ENCODE measurements around the gene NUMA1. TPM values are rescaled to one million over a fixed set of nuclear protein-coding genes. Genes with fewer than 3 reads are reported as not detected.

Gene NUMA1
- total RNA-seq, 2 experiments from 2014 or later: 103 to 110 TPM

DNA sequence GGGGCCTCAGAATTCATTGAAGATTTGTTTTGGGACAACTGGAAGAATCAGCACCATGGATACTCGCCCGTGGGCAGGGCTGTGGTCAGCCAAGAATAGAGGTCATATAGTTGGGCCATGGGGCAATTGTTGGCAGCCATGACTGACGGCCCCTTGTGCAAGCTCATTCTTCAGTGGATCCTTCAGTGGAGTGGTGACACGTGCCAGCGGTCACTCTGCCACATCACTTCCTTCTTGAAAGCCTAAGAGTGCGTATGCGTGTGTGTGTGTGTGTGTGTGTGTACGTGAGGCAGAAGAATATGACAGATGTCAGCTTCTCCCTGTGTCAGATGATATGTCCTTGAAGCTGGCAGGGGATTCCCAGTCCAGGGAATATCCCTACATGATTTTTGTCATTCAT, 83.4 kb downstream of the NUMA1 start:
- CTCF ChIA-PET: no interaction called here
- POLR2A ChIA-PET: no interaction called here

DNA sequence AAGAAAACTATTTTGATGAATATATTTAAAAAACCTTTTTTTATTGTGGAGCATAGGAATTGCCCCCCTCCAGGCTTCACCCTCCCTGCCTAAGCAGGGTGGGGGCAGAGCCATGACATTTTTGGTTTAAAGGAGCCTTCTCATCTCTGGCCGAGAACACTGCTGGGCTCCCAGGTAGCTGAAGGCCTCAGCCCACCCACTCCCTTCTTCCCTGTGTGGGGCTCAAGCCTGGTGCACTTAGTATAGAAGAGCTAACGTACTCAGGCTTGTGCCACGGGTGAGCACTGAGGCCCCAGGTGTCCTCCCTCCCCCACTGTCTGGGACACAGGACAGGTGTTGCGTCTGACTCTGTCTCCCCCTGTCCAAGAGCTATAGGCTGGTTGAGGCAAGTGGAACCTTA, 83.8 kb downstream of the NUMA1 start:
- ChIA-PET CTCF (no interaction called here), POLR2A (no interaction called here)

DNA sequence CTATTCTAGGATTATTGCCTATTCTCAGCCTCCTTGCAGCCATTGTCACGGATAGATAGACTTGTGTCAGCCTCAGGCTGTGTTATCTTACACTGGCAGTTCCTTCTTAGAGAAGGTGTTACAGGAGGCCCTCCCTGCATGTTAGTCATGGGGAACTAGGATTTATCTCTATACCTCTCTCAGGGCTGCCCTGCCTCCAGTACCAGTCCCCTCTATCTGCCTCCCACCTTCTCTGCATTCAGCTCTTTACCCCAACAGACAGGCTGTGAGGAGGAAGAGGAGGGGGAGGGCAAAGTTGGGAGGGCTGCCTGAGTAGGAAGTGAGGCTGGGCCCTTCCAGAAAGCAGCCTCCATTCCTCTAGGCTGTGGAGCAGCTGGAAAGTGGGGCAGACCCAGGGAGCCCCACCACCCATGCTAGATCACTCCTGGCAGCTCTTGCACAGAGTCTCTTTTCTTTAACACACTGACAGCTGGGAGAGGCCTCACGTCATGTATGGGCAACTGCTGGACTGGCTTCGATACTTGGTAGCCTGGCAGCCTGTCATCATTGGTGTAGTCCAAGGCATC, 84.5 kb downstream of the NUMA1 start:
- ChIA-PET POLR2A (no interaction called here), CTCF (no interaction called here)

DNA sequence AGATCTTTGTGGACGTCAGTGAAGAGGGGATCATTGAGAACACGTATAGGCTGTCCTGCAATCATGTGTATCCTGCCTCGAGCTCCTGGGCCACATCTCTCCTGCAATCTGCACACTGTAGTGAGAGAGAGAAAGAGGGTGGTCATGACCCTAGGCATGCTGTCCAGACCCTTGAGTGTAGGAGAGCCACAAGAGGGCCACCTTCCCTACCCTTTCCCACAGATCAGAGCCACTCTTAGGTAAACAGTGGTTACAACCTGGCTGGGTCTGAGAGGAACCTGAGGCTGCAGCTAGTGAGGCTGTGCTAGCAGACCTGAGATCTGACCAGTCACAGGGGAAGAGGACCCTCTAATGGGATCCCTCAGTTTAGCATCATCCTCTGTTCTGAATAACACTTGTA, 85.6 kb downstream of the NUMA1 start:
- ChIA-PET CTCF (interaction anchor here (0.5 to 0.6 kb wide), 2 partner anchors 165 to 213 kb away, joined by 4 read pairs; no protein-coding TSS in a partner anchor), POLR2A (no interaction called here)

DNA sequence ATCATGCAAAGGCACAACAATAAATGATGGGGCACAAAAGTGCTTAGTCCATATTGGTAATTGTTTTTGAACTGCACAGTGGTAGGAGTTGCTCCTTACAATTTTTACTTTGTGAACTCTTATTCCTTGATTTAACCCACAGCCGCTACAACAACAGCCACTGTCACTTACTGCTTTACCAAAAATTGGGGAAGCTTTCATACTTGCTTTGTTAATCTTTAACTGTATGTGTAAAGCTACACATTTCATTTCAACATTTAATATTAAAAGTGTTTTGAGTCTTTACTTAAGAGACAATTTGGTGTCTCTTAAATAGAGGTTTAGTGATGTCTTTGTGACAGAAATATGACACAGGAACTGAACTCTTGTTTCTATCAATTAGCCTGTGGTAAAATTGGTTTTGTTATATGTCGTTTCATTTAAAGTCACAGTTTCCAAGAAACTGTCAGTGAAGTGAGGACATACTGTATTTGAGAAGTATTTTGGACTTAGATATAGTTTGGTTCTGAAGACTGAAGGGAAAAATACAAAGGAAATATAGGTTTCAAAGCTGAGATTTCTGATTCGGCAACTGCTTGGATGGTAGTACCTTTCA, 88.1 kb downstream of the NUMA1 start:
- ChIA-PET POLR2A (no interaction called here), CTCF (no interaction called here)

DNA sequence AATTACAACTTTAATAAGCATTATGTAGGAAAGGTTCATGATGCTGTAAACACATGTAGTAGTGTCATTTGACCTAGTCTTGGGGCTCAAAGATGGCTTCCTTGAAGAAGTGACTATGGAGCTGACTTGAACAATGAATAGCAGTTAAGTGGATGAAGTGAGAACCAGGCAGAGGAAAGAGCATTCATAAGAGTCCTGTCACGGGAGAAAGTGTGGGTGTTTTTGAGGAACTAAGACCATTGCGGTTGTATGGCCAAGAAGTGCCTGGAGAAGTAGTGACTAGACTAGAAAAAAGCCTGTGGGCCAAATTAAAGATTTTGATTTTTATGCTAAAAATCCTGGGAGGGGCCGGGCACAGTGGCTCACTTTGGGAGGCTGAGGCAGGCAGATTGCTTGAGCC, 88.8 kb downstream of the NUMA1 start:
- ChIA-PET CTCF (no interaction called here), POLR2A (no interaction called here)

DNA sequence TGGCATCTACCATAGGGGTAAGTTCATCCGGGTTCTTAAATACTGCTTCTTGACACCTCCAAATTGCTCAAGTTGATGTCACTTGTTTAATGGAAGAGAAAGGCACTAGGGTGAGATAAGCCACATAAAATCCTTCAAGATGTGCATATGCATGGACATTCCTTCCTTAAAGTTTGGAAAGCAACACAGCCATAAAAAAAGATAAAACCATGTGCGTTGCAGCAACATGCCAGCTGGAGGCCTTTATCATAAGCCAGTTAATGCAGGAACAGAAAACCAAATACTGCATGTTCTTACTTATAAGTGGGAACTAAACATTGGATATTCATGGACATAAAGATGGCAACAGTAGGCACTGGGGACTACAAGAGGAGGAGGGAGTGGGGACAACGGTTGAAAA, 89.6 kb downstream of the NUMA1 start:
- ChIA-PET POLR2A (no interaction called here), CTCF (no interaction called here)

DNA sequence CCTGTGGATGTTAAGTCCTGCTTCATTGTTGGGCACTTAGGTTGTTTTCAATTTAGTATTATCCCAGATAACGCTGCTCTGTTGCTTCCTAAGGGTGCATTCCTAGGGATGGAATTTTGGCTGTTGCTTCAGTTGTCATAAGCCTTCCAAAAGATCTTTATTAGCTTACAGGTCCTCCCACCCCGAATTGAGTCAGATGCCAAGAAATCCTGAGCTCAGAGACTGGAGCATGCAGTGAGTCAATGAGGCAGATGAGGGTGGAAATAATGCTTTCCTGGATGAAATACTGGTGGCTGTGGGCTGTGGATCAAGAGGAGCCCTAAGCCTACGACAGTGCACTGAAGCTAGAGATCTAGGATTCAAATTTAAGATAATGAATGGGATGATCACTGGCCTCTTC, 92.3 kb downstream of the NUMA1 start:
- ChIA-PET POLR2A (no interaction called here), CTCF (interaction anchor here (1.0 to 1.5 kb wide), 2 partner anchors 14 to 37 kb away, joined by 3 read pairs; no protein-coding TSS in a partner anchor)

DNA sequence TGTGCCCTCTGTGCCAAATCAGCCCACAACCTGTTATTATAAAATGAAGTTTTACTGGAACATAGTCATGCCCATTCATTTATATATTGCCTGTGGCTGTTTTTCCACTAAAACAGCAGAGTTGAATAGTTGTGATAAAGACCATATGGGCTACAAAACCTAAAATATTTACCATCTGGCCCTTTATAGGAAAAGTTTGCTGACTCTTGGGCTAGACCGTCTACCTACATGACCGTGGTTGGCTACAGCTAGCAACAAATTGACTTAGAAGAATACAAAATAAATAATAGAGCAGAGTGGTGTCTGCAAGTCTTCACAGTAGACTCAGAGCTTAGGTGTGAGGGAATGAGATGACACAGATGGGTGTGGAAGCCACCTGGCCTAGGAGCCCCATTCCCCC, 92.8 kb downstream of the NUMA1 start:
- ChIA-PET CTCF (interaction anchor here (1.0 to 1.5 kb wide), 2 partner anchors 15 to 37 kb away, joined by 3 read pairs; no protein-coding TSS in a partner anchor), POLR2A (no interaction called here)

DNA sequence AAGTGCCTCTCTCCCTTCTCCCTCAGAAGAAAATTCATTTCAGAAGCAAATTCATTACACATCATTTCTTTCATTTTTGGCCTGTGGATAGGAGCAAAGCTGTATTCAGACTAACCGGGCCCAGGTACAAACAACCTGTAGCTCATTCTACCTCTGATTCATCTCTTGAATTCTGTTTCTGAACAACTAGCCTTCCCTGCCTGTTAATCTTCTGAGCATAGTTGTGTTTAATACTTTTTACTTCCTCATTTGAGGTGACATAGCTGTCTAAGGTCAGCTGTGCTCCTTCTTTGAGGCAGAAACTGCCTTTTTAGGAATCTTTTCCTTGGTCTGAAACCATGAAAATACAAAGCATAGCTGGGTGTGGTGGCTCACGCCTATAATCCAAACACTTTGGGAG, 94.2 kb downstream of the NUMA1 start:
- ChIA-PET POLR2A (interaction anchor here (0.9 kb wide), 1 partner anchor 16 kb away, joined by 6 read pairs; no protein-coding TSS in a partner anchor), CTCF (interaction anchor here (0.7 kb wide), 1 partner anchor 447 kb away, joined by 3 read pairs; no protein-coding TSS in a partner anchor)

DNA sequence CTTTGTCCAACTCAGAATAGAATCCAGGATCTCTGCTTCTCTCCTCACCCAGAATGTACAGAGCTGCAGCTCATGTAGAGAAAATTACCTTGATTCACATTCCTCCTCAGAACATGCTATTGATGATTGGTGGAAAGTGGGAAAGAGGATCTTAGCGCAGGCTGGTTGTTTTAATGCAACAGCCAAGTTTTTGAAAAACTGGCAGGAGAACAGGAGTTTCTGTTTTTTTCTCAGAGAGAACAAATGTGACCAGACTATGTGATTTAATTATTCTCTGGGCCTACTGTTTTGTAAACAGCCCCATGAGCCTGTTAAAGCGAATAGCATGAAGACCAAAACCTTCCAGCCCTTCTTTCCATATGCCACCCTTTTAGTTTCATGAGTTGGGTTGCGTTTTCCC, 100.7 kb downstream of the NUMA1 start:
- CTCF ChIA-PET: interaction anchor here (1.7 kb wide), 1 partner anchor 46 kb away, joined by 6 read pairs; no protein-coding TSS in a partner anchor
- POLR2A ChIA-PET: no interaction called here

DNA sequence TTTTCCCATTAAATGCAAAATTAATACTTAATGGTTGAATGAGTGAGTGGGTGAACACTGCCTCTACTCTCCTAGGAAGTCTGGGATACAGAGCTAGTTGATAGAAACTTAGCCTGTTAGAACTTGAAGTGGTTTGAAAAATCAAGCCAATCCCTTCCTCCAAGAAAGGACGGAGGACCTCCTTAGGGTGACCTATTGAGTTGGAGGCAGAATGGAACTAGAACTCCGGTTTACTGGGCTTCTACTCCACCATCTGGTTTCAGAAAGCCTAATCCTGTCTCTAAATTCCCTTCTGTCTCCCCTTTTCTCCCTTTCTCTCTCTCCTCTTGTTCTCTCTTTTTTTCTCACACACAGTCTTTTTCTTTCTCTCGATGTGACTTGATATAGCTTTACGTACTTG, 101.2 kb downstream of the NUMA1 start:
- CTCF ChIA-PET: interaction anchor here (0.6 to 2.5 kb wide), 4 partner anchors 12 to 229 kb away, joined by 3 to 13 read pairs (median 5); partner anchors contain the start of gene IL18BP

DNA sequence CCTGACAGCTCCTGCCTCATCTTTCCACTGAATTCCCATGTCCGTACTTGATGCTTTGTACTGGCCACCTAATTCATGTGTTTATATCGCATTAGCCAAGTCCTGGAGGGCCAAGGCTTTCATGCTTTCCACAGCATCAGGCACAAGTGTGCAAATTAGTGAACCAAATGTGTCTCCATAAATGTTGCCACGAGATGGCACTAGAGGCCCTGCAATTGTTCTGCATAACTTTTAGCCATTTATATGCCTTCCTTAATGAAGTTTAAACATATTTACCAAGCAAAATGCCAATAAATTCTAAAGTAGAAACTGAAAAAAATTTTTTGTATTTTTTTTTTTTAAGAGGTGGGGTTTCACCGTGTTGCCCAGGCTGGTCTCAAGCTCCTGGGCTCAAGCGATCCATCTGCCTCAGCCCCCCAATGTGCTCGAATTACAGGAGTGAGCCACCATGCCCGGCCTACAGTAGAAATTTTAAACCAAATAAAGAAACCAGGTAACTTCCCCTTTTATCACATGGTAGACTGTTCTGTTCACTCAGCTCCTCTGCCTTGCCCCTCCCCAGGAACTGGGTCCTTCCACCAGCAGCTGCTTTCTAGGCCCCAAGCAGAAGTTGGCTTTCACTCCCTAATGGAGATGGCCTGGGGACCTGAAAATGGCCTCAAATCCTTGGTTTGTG, 102.5 kb downstream of the NUMA1 start:
- POLR2A ChIA-PET: no interaction called here
- CTCF ChIA-PET: interaction anchor here (0.9 to 2.5 kb wide), 13 partner anchors 10 to 205 kb away, joined by 3 to 13 read pairs (median 5); partner anchors contain the start of gene IL18BP

More for the DNA sequence above, 101.2 kb downstream of the NUMA1 start:
- POLR2A ChIA-PET: no interaction called here

DNA sequence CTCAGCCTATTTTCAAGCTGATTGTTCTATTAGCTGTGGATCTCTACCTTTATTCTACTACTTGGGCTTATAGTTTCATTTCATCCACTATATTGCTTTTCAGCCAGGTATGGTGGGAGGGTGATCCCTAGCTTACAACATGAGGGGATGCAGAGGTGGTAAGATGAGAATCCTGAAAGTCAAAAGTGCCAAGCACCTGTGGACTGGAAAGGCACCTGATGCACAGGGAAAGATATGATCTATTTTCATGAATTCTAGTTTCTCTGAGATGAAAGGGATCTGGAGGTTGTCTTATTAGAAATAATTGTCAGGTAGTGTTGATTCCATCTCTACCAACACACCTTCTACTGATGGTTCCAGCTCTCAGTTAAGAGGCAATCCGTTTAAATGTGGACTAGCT, 103.3 kb downstream of the NUMA1 start:
- CTCF ChIA-PET: interaction anchor here (1.2 to 2.5 kb wide), 9 partner anchors 10 to 114 kb away, joined by 3 to 13 read pairs (median 5); partner anchors contain the start of gene IL18BP
- POLR2A ChIA-PET: interaction anchor here (0.6 kb wide), 1 partner anchor 35 kb away, joined by 7 read pairs; no protein-coding TSS in a partner anchor

DNA sequence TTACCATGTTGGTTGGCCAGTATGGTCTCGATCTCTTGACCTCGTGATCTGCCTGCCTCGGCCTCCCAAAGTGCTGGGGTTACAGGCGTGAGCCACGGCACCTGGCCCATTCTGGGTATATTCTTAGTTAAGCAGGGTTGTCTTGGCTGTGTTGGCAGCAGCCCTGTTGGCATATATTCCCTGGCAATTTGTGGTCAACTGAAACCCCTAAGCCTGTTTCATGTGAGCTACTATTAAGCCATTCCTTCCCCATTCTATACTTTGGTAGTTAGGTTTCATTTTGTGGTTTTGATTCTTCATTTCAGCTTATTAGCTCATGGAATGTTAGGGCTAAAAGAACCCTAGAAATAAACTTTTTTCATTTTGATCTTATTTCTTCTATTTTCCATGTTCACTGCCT, 103.8 kb downstream of the NUMA1 start:
- POLR2A ChIA-PET: no interaction called here
- CTCF ChIA-PET: interaction anchor here (0.6 to 1.7 kb wide), 6 partner anchors 31 to 207 kb away, joined by 3 to 5 read pairs (median 3); no protein-coding TSS in a partner anchor

DNA sequence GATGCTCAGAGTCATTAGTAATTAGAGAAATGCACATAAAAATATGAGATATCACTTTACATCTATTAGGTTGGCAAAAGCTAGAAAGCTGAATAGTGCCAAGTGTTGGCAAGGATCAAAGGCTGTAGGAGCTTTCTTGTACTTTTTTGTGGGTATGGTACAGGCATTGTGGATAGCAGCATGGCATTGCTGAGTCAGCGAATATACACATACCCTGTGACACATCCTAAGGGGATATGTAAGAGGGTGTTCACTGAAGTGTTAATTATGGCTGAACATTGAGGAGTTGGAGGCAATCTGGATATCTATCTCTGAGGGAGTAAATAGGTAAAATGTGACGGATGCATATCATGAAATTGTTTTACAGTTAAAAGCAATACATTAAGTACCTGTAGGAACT, 108.7 kb downstream of the NUMA1 start:
- POLR2A ChIA-PET: no interaction called here

DNA sequence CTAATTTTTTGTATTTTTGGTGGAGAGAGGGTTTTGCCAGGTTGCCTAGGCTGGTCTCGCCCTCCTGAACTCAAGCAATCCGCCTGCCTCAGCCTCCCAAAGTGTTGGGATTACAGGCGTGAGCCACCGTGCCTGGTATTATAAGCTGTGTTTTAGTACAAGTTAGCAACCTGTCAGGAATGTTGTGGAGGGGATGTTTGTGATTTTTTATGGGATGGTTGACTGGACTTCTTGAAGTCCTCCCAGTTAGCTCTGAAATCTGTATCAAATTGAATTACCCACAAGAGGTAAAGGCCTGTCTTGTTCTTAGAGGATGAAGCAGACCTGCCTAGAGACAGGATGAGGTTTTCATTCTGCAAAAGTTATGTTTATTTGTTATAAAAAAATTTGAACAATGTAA, 115.7 kb downstream of the NUMA1 start:
- ChIA-PET CTCF (no interaction called here), POLR2A (no interaction called here)

More for the DNA sequence above, 108.7 kb downstream of the NUMA1 start:
- CTCF ChIA-PET: interaction anchor here (0.6 kb wide), 1 partner anchor 85 kb away, joined by 3 read pairs; no protein-coding TSS in a partner anchor

DNA sequence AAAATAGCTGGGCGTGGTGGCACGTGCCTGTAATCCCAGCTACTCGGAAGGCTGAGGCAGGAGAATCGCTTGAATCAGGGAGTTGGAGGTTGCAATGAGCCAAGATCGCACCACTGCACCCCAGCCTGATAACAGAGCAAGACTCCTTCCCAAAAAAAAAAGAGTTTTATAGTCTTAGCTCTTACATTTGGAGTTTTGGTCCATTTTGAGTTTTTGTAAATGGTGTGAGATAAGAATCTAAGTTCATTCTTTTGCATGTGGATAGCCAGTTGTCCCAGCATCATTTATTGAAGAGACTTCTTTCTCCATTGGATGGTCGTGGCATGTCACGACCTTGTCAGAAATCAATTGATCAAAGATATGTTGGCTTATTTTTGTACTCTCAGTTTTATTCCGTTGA, 116.9 kb downstream of the NUMA1 start:
- ChIA-PET POLR2A (no interaction called here), CTCF (no interaction called here)

DNA sequence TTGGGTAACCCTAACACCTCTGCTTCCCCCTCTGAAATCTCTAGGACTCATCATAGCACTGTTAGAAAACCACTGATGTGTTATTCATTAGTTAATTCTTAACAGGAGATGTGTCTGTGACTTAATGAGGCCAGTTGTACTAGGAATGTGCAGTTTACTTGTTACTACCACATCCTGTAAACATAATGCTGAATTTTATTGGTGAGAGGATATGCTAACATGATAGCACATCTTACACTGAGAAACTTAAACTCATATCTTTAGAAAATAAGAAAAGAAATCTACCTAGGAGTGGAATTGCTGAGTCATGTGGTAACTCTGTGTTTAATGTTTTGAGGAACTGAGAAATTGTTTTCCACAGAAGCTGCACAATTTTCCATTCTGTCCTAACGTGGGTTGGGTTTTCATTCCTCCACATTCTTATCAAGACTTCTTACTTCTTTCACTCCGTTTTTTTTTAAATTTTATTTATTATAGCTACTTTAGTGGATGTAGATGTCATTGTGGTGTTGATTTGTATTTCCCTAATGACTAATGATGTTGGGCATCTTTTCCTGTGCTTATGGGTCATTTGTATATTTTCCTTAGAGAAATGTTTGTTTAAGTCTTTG, 117.8 kb downstream of the NUMA1 start:
- ChIA-PET CTCF (no interaction called here), POLR2A (no interaction called here)

DNA sequence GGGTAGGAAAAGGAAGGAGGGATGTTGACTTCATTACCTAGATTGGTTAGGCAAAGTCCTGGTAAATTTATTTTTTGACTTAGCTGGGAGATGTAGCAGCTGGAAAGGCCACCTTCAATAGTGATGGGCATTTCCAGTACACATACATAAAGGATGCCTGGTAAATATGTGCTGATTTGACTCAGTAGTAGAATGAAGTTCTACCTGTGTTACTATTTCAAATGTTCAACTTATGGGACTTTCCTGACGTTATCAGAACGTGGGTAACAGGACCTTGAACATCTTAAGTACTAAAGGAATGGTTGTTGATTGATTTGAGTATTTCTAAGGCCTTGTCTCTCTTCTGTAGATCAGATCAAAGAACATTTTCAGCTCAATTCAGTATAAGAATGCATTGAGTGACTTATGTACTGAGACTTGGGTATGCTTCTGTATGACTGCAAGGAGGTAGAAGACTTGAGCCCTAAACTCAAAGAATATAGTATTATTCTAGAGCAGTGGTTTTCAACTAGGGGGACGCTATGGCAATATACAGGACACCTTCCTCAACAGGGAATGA, 124.4 kb downstream of the NUMA1 start:
- ChIA-PET POLR2A (no interaction called here), CTCF (no interaction called here)
